DLD1 (cell line): ENCODE results near the gene NF1.
"Not testable (repeated sequence)": the region's sequence is repeated elsewhere in the genome, so short reads cannot be mapped to it uniquely, and the experiment has no call there.

Source experiments
- in situ Hi-C: cut with HindIII; loops from 2 replicates; pipeline ENCODE4 v1.10.0; 2017; ENCODE audit warnings: low sequenced_read_pairs

NF1 gene

DNA sequence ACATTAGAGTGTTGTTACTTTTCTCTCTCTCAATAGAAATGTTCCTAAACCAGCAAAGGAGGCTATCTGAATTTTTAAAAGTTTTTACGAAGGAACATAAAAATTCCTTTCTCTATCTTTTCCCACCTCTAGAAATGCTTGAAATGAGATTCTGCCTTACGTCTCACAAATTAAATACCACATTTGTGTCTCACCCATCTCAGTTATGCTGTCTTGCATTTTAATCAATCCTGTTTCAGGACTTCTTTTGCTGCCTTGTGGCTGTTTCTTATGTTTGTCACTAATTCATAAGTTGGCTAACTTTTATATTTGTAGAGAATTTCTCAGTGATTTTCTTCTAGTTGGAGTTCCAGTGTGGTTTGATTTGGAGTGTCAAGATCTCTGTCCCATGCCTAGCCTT is 198.8 kb downstream of the NF1 start:
- in situ Hi-C loops, result no loop called here

DNA sequence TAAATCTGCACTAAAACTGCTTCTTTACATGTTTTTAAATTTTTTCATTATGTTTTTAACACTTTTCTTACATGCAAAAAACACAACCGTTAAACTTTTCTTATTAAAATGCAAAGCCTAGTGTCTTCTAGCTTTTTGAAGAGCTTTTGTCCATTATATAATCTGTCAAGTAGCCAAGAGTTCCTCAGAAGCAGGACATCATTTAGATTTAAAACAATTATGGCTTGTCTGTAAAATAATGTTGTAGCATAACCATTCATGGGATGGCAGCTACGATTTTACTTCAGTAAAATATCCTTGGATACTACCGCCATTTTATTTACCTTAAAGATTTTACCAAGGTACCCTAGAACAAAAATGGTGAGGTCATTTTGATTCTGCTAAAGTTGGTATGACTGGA is 199.5 kb downstream of the NF1 start:
- in situ Hi-C loops, result no loop called here

DNA sequence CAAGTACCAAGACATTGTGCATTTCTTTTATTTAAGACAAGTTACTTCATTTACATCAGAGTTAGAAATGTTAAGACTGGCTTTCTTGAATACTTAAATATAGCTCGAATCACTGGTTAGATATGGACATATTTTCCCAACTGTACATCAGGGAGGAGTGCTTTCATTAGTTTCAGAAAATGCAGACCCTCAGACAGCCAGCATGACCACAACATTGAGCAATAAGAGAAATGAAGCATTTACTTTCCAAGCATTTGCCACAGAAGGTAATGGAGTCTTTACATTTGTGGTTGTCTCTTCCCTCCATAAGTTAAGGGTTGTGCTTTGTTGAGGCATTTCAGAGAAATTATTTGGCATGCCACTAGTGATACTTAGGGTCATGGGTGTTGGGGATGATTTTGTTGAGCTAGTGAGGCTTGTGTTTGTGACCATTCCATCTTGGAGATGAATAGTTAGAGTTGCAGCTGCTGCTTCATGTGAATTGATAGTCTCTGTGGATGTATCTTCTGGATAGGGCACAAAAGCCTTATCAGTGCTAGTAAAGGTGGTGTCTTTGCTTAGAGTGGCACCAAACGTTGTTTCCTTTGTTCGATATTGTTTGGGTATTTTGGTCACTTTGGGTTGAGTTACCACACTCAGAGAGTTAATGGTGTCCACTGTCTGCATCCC is 200.2 kb downstream of the NF1 start:
- in situ Hi-C loops, result no loop called here

DNA sequence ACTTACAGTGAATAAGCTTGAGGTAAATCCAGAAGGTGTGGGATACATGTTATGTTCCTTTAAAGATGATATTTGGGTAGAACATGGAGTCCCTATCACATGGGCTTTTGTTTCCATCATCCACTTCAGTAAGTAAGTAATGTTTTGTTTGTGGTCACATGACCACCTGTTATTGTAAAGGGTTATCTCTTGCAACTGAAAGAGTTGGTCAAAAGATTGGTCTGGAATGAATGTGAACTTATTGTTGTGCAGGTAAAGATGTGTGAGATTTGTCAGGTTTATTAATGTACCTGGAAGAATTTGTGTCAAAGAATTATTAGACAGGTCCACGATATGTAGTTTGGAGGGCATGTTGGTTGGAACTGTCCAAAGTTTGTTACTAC is 200.7 kb downstream of the NF1 start:
- in situ Hi-C loops, result no loop called here

DNA sequence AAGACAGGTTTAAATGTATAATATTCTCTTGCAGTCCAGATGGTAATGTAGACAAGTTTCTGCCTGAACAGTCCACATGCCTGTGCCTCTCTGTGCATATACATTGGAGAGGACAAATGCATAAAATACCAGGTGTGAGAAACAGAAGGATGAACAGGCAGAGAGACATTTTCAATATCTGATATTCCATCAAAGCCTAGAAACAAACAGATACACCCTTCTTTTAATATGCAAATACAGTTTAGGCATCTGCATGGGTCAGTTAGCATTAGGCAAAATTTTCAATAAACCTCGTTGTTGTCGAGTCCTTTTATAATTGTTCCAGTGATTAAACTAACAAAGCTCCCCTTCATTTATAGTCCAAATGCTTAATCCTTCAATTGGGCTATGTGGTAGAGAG is 201.4 kb downstream of the NF1 start:
- in situ Hi-C loops, result no loop called here

DNA sequence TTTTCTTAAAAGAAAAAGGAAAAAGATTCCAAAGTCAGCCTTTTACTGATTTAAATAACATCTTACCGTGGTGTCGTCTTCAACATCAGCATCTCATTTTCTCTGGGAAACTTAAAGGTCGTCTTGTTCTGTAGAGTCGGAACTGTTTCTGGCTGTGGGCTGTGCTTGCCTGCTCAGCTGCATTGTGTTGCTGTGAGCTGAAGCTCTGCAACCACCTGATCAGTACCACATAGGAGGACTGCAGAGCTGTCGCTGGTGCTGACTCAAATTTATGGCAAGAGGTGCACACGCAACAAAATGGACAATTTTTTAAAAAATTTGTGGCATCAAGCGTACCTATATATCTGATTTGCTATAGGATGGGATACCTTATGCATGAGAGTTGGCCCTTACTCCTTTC is 202.3 kb downstream of the NF1 start, which contains the start of gene OMG:
Gene OMG (minus strand): TSS at position 150 of the 400 bp plus-strand sequence. CDS start 908 bp downstream, outside the sequence.
- in situ Hi-C loops, result no loop called here

DNA sequence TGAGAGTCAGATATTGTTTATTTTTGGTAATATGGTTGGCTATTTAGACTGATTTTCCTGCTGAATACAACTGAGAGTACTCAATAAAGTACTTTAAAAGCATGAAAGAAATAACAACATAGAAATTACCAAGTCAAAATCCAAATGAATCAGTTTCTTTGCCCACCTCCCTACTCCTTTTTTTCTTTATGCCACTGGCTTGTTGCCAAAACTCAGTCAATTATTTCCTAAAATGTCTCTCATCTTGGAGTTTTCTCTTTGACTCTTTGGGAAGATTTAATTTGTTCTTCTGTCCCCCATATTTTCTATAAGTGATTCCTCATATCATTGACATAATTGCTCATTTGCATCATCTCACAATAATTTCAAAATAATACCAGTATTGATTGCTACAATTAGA is 204.8 kb downstream of the NF1 start:
- in situ Hi-C loops, result no loop called here

DNA sequence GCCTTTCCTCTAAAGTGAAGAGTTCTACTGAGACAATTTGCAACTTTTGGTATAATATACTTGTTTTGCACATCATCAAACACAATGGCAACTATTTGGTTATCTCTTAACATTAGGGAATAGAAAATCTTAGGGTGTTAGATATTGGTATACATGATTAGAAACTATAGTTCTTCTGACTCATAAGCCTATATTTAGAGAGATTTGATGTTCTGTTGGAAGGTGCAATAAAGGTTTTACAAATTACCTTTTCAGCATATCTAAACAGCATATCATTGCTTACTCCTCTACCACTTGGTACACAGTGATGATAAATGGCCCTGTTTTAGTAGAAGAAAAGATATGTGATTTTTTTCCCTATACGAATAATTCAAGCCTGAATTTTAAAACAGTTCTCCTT is 212.9 kb downstream of the NF1 start:
- in situ Hi-C loops, result no loop called here

DNA sequence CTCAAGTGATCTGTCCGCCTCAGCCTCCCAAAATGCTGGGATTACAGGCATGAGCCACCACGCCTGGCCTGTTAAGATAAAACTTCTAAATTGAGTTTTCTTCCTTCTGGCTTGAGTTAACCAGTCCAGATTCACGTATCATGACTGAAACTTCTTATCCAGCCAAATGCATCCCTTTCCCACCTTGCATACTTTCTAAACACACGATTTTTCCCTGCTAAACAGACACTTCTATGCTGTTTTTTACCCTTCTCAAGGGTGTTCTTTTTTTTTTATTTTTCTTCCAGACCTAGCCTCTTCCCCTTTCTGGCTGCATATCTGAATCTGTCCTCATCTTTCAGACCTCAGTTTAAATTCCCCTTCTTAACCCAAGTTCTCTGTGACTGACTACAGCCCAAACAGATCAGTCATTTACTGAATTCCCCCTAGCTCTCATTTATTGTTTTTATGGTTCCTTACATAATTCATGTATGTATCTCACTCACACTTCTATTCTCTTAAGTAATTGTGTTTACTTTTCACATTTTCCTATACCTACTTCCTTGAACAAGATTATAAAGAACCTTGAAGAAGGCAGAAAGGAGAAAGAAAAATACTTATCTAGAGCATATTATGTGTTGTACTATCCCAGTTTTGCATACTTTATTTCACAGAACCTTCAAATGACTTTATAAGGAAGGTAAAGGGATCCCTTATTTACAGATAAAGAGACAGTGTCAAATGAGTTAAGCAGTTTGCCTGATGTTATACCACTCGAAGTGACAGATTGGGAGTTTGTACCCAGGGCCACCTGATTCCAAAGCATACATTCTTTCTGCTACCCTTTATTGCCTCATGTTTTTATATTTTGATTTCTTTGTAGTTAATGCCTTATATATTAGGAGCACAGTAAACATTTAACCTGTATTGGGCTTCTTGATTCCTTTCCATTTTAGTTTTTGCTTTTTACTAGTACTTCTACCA is 213.9 kb downstream of the NF1 start:
- in situ Hi-C loops, result no loop called here

DNA sequence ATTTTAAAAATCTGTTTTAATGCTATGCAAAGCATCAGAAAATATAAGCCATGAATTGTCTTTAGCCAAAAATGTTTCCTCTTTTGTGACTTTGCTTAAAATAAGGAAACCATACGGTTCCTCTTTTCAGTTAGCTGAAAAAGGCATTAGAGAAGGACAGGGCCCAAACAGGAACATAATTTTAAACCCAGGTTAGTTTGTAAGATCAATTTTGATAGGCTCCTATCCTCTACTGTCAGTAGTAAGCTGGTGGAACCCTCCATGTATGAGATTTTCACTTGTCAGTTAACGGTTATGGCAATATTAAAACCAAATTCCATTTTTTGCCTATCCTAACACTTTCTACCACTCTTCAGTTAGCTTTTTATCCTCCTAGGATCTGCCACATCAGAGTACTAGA is 214.8 kb downstream of the NF1 start:
- in situ Hi-C loops, result no loop called here

DNA sequence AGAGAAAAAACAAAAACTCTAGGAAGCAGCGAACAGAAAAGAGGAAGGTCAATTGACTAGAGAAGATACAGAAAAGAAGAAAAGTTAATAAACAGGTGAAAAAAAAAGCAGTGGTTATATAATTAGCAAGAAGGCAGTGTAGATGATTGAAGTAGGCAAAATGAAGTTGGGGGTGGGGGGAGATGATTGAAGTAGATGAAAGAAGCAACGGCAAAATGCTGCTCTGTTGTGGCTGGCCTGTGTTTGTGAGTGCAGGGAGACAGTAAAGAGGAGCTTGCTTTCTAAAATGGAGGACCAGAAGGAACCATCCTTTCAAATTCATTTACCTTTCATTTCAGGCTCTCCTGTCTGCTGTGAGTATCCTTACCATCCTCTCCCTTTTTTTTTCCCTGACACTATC is 215.5 kb downstream of the NF1 start:
- in situ Hi-C loops, result no loop called here

DNA sequence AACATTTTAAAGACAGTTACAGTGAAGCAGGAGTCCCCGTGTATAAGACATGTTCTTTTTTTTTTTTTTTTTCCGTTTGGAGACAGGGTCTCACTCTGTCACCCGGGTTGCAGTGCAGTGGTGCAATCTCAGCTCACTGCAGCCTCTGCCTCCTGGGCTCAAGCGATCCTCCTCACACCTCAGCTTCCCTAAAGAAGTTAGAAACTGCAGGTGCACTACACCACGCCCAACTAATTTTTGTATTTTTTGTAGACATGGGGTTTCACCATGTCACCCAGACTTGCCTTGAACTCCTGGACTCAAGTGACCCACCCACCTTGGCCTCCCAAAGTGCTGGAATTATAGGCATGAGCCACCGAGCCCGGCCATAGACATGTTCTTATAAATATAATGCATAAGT is 216.1 kb downstream of the NF1 start:
- in situ Hi-C loops, result no loop called here

DNA sequence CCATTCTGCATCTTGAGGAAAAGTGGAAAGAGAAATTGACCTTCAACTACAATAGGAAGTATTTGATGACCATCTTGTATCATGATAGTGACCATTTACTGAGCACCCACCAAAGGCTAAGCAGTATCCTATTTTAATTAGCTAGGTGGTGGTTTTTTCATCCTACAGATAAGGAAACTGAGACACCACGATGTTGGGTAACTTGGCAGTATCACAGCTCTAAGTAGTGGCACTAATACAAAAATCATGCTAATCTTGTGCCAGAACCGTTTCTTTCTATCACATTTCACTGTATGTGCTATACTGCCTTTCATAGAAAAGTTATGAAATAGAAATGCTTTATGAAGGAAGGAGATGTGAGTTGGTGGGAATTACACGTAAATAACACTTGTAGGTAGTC is 216.7 kb downstream of the NF1 start:
- in situ Hi-C loops, result no loop called here

DNA sequence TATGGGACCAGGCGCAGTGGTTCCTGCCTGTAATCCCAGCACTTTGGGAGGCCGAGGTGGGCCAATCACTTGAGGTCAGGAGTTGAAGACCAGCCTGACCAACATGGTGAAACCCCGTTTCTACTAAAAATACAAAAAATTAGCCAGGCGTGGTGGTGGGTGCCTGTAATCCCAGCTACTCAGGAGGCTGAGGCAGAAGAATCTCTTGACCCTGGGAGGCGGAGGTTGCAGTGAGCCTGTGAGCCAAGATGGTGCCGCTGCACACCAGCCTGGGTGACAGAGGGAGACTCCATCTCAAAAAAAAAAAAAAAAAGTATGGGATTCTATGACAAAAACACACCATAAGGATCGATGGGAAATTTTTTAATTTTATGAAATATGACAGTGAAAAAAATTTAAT is 217.4 kb downstream of the NF1 start:
- in situ Hi-C loops, result not testable (repeated sequence)

DNA sequence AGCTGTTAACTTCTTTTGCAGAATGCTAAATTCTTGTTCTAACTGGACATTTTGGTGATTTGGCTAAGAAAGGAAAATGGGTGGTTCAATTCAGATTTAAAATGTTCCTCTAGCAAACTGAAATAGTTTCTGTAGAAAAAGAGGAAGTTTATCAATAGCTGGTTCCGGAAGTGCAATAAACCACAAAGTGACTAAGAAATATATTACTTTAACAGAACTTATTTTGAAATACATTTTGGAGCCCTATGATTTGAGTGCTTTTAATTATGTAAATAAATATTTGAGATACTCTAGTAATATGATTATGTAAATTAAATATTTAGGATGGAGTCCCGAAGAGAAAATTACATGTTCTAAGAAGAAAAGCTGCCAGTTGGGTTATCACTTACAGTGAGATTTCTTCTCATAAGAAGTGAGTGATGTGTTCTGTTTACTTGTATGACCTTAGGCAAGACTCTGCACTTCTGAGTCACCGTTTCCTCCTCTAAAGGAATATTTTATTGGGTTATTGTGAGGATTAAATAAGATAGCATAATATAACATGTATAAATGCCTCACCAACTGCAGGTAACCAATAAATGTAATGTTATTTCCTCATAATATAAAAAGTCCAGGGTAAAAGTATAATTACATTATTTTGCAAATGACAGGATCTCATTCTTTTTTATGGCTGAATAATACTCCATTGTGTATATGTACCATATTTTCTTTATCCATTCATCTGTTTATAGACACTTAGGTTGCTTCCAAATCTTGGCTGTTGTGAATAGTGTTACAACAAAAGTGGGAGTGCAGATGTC is 219.4 kb downstream of the NF1 start, which contains the start of gene EVI2B:
Gene EVI2B (minus strand): TSS at position 73 of the 800 bp plus-strand sequence. CDS start 8,445 bp downstream, outside the sequence.
- in situ Hi-C loops, result no loop called here

DNA sequence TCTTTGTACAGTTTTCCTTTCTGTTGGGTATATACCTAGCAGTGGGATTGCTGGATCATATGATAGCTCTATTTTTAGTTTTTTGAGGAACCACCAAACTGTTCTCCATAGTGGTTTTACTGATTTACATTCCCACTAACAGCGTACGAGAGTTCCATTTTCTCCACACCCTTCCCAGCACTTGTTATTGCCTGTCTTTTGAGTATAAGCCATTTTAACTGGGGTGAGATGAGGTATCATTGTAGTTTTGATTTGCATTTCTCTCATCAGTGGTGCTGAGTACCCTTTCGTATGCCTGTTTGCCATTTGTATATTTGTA is 220.0 kb downstream of the NF1 start:
- in situ Hi-C loops, result no loop called here

DNA sequence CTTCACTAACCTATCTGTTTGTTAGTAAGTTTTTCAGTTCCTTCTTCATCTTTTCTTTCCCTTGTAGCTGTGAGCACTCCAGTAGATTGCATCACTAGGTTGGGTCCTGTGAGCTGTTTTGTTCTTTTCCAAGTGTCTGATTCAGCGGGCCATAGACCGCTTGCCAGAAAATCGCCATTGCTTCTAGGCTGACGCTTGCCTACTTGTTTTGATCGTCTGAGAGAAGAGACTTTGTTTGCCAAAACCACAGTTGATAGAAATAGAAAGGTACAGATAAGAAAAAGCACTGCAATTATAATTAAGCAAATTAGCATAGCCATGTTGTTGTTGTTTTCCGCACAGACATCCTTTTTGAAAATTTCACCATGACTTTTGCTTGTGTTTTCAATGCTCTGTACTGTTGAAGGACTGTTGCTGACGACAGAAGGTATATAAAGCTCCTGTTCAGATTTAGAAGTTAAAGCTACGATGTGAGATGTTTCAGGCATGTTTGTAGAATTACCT is 223.6 kb downstream of the NF1 start:
- in situ Hi-C loops, result no loop called here

DNA sequence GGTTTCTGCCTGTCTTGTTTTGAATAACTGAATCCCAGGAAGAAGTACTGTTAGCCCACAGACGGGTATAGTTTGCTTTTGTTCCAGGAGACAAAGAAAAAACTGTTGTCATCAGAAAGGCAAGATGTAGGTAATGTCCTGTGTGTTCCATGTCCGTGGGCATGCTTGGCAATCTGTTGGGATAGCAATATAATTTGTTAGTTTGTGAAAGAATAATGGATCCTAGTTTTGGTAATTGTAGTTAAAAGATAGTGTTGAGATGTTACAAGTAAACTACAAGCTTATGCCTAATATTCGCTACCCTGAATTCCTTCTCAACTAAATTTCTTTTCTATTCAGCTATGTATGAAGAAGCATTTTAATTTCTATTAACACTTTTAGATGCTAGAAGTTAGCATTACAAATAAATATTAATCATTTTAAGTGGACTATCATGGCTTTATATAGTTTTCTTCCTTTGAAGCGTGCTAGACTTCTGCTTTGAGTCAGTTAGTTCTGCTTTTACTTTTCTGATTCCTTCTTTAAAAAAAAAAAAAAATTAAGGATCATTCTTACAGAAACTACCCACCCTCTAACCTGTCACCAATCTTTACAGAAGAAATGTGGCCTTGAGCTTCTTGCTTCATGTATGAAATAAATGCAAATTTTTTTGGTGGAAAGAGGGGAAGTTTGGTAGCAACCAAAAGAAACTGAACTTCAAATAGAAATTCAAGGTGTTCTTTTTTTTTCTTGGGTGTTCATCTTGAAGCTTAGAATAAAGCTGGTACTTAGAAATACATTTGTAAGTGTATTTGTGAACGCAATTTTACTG is 224.3 kb downstream of the NF1 start:
- in situ Hi-C loops, result no loop called here

DNA sequence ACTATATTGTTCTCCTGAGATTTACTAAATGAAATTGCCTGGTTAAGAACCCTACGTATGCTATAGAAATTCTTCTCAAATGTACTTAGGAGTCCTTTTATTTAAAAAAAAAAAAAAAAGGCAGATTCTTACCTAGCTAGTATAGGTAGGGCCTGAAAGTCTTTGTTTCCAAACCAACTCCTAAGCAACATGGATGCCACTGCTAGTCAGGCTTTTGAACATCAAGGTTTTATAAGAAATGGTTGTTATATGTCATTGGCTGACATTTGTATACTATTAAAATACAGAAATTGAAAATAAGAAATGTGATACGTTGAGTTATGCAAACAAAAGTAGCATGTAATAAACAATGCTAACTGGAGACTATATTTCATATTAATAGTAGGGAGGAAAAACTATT is 225.5 kb downstream of the NF1 start:
- in situ Hi-C loops, result no loop called here

DNA sequence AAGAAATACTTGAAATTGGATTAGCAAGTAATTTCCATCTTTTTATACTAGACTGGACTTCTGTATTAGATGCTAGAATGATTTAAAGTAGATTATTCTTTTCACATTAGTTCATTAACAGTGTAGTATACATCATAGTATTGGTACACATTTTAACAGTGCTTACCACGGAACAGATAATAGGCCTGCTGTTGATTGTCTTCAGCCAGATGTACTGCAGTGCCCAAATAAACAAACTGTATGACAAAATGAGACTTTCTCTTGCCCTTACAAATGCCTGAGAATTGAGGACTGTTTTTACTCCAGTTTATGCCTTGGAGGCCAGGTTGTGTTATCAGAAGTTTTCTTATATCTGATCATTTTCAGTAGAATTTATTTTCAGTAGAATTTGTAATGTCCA is 226.0 kb downstream of the NF1 start:
- in situ Hi-C loops, result no loop called here
